Progenitor cell of endocrine pancreas (in vitro differentiated cells): ENCODE data around the gene CLSTN2. TPM values are rescaled to one million over a fixed set of nuclear protein-coding genes. Genes with fewer than 3 reads are reported as not detected.

Source experiments
- DNase-seq: peaks from one replicate; pipeline ENCODE4 v3.0.0; 2021; ENCODE audit warnings: low spot score; ENCODE audit not compliant: unreplicated experiment
- H3K27ac Mint-ChIP-seq: 2 replicates; pipeline ENCODE4 v1.8.0; 2021; ENCODE audit warnings: mild to moderate bottlenecking, moderate library complexity, mixed read lengths
- H3K27me3 Mint-ChIP-seq: 2 replicates; pipeline ENCODE4 v1.8.0; 2021; ENCODE audit warnings: mixed read lengths
- H3K36me3 Mint-ChIP-seq: 2 replicates; pipeline ENCODE4 v1.8.0; 2022; ENCODE audit warnings: mixed read lengths; ENCODE audit not compliant: insufficient read depth
- H3K4me1 Mint-ChIP-seq: 2 replicates; pipeline ENCODE4 v1.8.0; 2021; ENCODE audit warnings: low read depth, mixed read lengths
- H3K4me3 Mint-ChIP-seq: 2 replicates; pipeline ENCODE4 v1.8.0; 2021; ENCODE audit warnings: low read depth, mild to moderate bottlenecking, moderate library complexity, mixed read lengths
- H3K9me3 Mint-ChIP-seq: 2 replicates; pipeline ENCODE4 v1.8.0; 2021; ENCODE audit warnings: low read depth, mixed read lengths
- CTCF ChIP-seq: fragments of 200-600 bp; sonication (generic); IDR thresholded peaks from one replicate; pipeline ENCODE4 v1.5.0; 2021; ENCODE audit warnings: antibody characterized with exemption, mild to moderate bottlenecking; ENCODE audit not compliant: unreplicated experiment
- total RNA-seq: library from RNA; stranded (reverse); gene quantifications from 2 replicates; pipeline ENCODE4 v1.2.1, GENCODE V29; 2021

Gene CLSTN2
- total RNA-seq, 1 donor from 2014 or later = 2.8 TPM

- Mint-ChIP-seq H3K36me3 (no peaks in the 10 kb centered on the region), H3K9me3 (no peaks in the 10 kb centered on the region), H3K27me3 (peaks cover 19% of the 10 kb centered on the region), H3K27ac (no peak overlapping the region), H3K4me3 (no peak overlapping the region), H3K4me1 (no peaks in the 10 kb centered on the region)
- DNase-seq = no peak
- TF ChIP-seq CTCF = no peak
These were observed 96.2 kb downstream of the CLSTN2 start for GRCh38 chr3:140031170-140031569.

GRCh38 chr3:140034058-140034457 lies 99.1 kb downstream of the CLSTN2 start:
- no peaks in the 10 kb centered on the region for H3K4me1 Mint-ChIP-seq
- no peak overlapping the region for H3K27ac Mint-ChIP-seq
- no peak for DNase-seq

GRCh38 chr3:140035871-140036270 lies 100.9 kb downstream of the CLSTN2 start:
- no peak for DNase-seq

More at GRCh38 chr3:140034058-140034457, 99.1 kb downstream of the CLSTN2 start:
- no peaks in the 10 kb centered on the region for H3K36me3 Mint-ChIP-seq
- no peak overlapping the region for H3K4me3 Mint-ChIP-seq
- TF ChIP-seq CTCF = no peak
- H3K9me3 Mint-ChIP-seq = no peaks in the 10 kb centered on the region
- H3K27me3 Mint-ChIP-seq = peaks cover 7% of the 10 kb centered on the region

GRCh38 chr3:140050396-140050795 lies 115.4 kb downstream of the CLSTN2 start:
- H3K4me1 Mint-ChIP-seq = peaks cover 38% of the 10 kb centered on the region
- no peak for TF ChIP-seq CTCF
- peak overlapping the region; percentile 37 for H3K27ac Mint-ChIP-seq
- H3K36me3 Mint-ChIP-seq = no peaks in the 10 kb centered on the region
- no peak for DNase-seq
- H3K4me3 Mint-ChIP-seq = no peak overlapping the region
- H3K27me3 Mint-ChIP-seq = peaks cover 5% of the 10 kb centered on the region
- no peaks in the 10 kb centered on the region for H3K9me3 Mint-ChIP-seq

More at GRCh38 chr3:140035871-140036270, 100.9 kb downstream of the CLSTN2 start:
- Mint-ChIP-seq H3K27me3 (peaks cover 5% of the 10 kb centered on the region), H3K9me3 (no peaks in the 10 kb centered on the region), H3K4me3 (no peak overlapping the region), H3K27ac (no peak overlapping the region), H3K36me3 (no peaks in the 10 kb centered on the region), H3K4me1 (no peaks in the 10 kb centered on the region)
- TF ChIP-seq CTCF = no peak

- Mint-ChIP-seq H3K9me3 (peaks cover 4% of the 10 kb centered on the region), H3K27me3 (peaks cover 5% of the 10 kb centered on the region), H3K4me3 (no peak overlapping the region), H3K36me3 (no peaks in the 10 kb centered on the region), H3K4me1 (peaks cover 44% of the 10 kb centered on the region), H3K27ac (no peak overlapping the region)
- DNase-seq = no peak
- TF ChIP-seq CTCF = peak; percentile 24
These were observed 116.3 kb downstream of the CLSTN2 start for GRCh38 chr3:140051019-140051957.
